T-cell (primary cell): ENCODE data around the gene ATP7A. TPM values are rescaled to one million over a fixed set of nuclear protein-coding genes. Genes with fewer than 3 reads are reported as not detected.
A peak's percentile ranks its signal among the peaks of the same experiment; 100 is the strongest.

Experiments used
- ATAC-seq, 4 experiments: fragments of 200-7000 bp in 3 of 4; fragments of 150-1000 bp in 1 of 4; cut with Tn5 transposase; replicated peaks in 1 of 4; 1 replicate in 3 of 4; 2 replicates in 1 of 4; pipeline ENCODE4 v1.10.0; 2021; ENCODE audit warnings: moderate library complexity in 3 of 4, mild to moderate bottlenecking in 2 of 4, moderate number of reproducible peaks in 1 of 4
- CTCF ChIA-PET, 2 donors: fragments of 300-600 bp; sonication (Branson Sonifier 250); formaldehyde crosslinking; loops; one replicate each; lab custom pipeline; 2022; ENCODE audit warnings: antibody characterized with exemption in 2 of 2; lab: Charles Lee
- POLR2A ChIA-PET, 2 donors: fragments of 300-600 bp; sonication (Branson Sonifier 250); formaldehyde crosslinking; loops; one replicate each; lab custom pipeline; 2022; ENCODE audit warnings: antibody characterized with exemption in 2 of 2; lab: Charles Lee
- DNase-seq, 35 experiments: peaks; one replicate each; pipeline versions ENCODE4 v3.0.0 to v3.0.0-alpha.2; 2013 to 2023
- H3K27ac ChIP-seq: one replicate; pipeline ENCODE4 v1.5.1; 2013; ENCODE audit warnings: low read length
- H3K27me3 ChIP-seq, 2 experiments: replicated peaks in 1 of 2; 1 replicate in 1 of 2; 2 replicates in 1 of 2; pipeline versions ENCODE4 v1.6.1 to v1.7.0; 2013; ENCODE audit warnings: low read length in 1 of 2, mixed read lengths in 1 of 2; ENCODE audit not compliant: control insufficient read depth in 2 of 2, insufficient read depth in 2 of 2; ENCODE audit errors: extremely low read depth in 1 of 2
- H3K36me3 ChIP-seq, 2 donors: 1 replicate in 1 of 2; 2 replicates in 1 of 2; pipeline versions ENCODE4 v1.6.1 to v1.7.0; 2013; ENCODE audit warnings: low read length in 1 of 2; ENCODE audit not compliant: control insufficient read depth in 2 of 2, insufficient read depth in 1 of 2; ENCODE audit errors: extremely low read depth in 1 of 2
- H3K4me1 ChIP-seq, 2 experiments: 1 replicate in 1 of 2; 2 replicates in 1 of 2; pipeline versions ENCODE4 v1.6.1 to v1.7.0; 2013; ENCODE audit warnings: low read length in 2 of 2, mixed read lengths in 1 of 2; ENCODE audit not compliant: insufficient read depth in 2 of 2, control insufficient read depth in 1 of 2; ENCODE audit errors: extremely low read depth in 1 of 2
- H3K4me3 ChIP-seq, 2 donors: 1 replicate in 1 of 2; 2 replicates in 1 of 2; pipeline versions ENCODE4 v1.5.1 to v1.7.0; 2013; ENCODE audit warnings: mild to moderate bottlenecking in 2 of 2, low read length in 1 of 2, moderate library complexity in 1 of 2; ENCODE audit not compliant: control insufficient read depth in 1 of 2; ENCODE audit errors: extremely low read depth in 1 of 2
- H3K9me3 ChIP-seq: 2 replicates; pipeline ENCODE4 v1.7.0; 2013
- H3K27ac Mint-ChIP-seq, 2 donors: one replicate each; pipeline ENCODE4 v1.8.0; 2020 to 2021; ENCODE audit warnings: mild to moderate bottlenecking in 2 of 2, mixed read lengths in 2 of 2
- H3K27me3 Mint-ChIP-seq, 2 donors: one replicate each; pipeline ENCODE4 v1.8.0; 2021 to 2022; ENCODE audit warnings: mixed read lengths in 2 of 2
- H3K36me3 Mint-ChIP-seq: one replicate; pipeline ENCODE4 v1.8.0; 2021; ENCODE audit warnings: mixed read lengths
- H3K4me1 Mint-ChIP-seq, 3 donors: one replicate each; pipeline ENCODE4 v1.8.0; 2020 to 2022; ENCODE audit warnings: mixed read lengths in 3 of 3, mild to moderate bottlenecking in 1 of 3
- H3K4me3 Mint-ChIP-seq, 3 donors: one replicate each; pipeline ENCODE4 v1.8.0; 2020 to 2022; ENCODE audit warnings: mild to moderate bottlenecking in 3 of 3, mixed read lengths in 3 of 3, moderate library complexity in 3 of 3
- H3K9me3 Mint-ChIP-seq, 3 donors: one replicate each; pipeline ENCODE4 v1.8.0; 2020 to 2022; ENCODE audit warnings: mixed read lengths in 3 of 3
- WGBS: methylation state at CpG from one replicate; pipeline ENCODE4 v1.1.5; 2013; ENCODE audit warnings: missing lambda C conversion rate; ENCODE audit not compliant: insufficient coverage; 5-methylcytosine and 5-hydroxymethylcytosine counted together
- total RNA-seq, 35 experiments: library from RNA in 6 of 35; stranded (reverse) in 6 of 35; fragments of 120-200 nt in 1 of 35; gene quantifications; one replicate each; pipeline versions ENCODE4 v1.2.1 to v1.2.4 and lab custom pipeline; 2013 to 2026

Gene ATP7A
- total RNA-seq, 5 donors from 2014 or later (not counting 1 experiment from before 2014, with no cell fraction given): 11.2 to 13.6 (median 12.7) TPM

GRCh38 chrX:77961063-77961462 lies 50.6 kb downstream of the ATP7A start:
- no peak overlapping the region for H3K27ac ChIP-seq
- no peak overlapping the region for H3K4me3 ChIP-seq
- ChIA-PET CTCF (no interaction called here), POLR2A (no interaction called here)
- Mint-ChIP-seq H3K27ac (peak overlapping the region; percentile 49 to 83), H3K4me3 (peak overlapping the region in 1 of 3 donors; percentile 4), H3K36me3 (peaks cover 14% of the 10 kb centered on the region), H3K27me3 (peaks cover 0 to 4% of the 10 kb centered on the region in 2 donors), H3K4me1 (peaks cover 35 to 46% (median 41%) of the 10 kb centered on the region in 3 donors), H3K9me3 (no peaks in the 10 kb centered on the region)
- no peaks in the 10 kb centered on the region for H3K36me3 ChIP-seq
- H3K27me3 ChIP-seq: no peaks in the 10 kb centered on the region
- no CpG with 5 or more reads among the region's 2 CpGs for WGBS
- H3K4me1 ChIP-seq: no peaks in the 10 kb centered on the region
- DNase-seq (no peak), ATAC-seq (no peak)
- H3K9me3 ChIP-seq: no peaks in the 10 kb centered on the region

- Histone ChIP-seq H3K4me3 (peak overlapping the region in 1 of 2 donors; percentile 5), H3K27ac (peak overlapping the region; percentile 49), H3K9me3 (no peaks in the 10 kb centered on the region), H3K4me1 (no peaks in the 10 kb centered on the region), H3K36me3 (no peaks in the 10 kb centered on the region), H3K27me3 (no peaks in the 10 kb centered on the region)
- Mint-ChIP-seq H3K4me1 (peaks cover 37 to 49% (median 45%) of the 10 kb centered on the region in 3 donors), H3K4me3 (peak overlapping the region; percentile 67 to 78 (median 73)), H3K27me3 (peaks cover 0 to 4% of the 10 kb centered on the region in 2 donors), H3K27ac (peak overlapping the region; percentile 95 to 98), H3K36me3 (peaks cover 18% of the 10 kb centered on the region), H3K9me3 (no peaks in the 10 kb centered on the region)
- peak; percentile 76 to 89 (median 85) for ATAC-seq
- ChIA-PET CTCF (no interaction called here), POLR2A (interaction anchor here in 1 of 2 donors (0.9 kb wide), 1 partner anchor 9 kb away, joined by 4 read pairs; no protein-coding TSS in a partner anchor)
- DNase-seq: peak in 23 of 35 experiments; percentile 1 to 34 (median 6)
- 50% methylated on average over 2 of the region's 13 CpGs for WGBS
These were observed 51.8 kb downstream of the ATP7A start for GRCh38 chrX:77962068-77962902.

- Histone ChIP-seq H3K4me1 (no peaks in the 10 kb centered on the region), H3K27ac (no peak overlapping the region), H3K36me3 (no peaks in the 10 kb centered on the region), H3K27me3 (no peaks in the 10 kb centered on the region), H3K4me3 (no peak overlapping the region), H3K9me3 (no peaks in the 10 kb centered on the region)
- DNase-seq (no peak), ATAC-seq (no peak)
- Mint-ChIP-seq H3K27me3 (no peaks in the 10 kb centered on the region), H3K27ac (no peak overlapping the region), H3K4me3 (no peak overlapping the region), H3K36me3 (peaks cover 15% of the 10 kb centered on the region), H3K9me3 (no peaks in the 10 kb centered on the region), H3K4me1 (peaks cover 20 to 25% (median 24%) of the 10 kb centered on the region in 3 donors)
- CTCF ChIA-PET: no interaction called here
- WGBS: no CpG with 5 or more reads among the region's 3 CpGs
- POLR2A ChIA-PET: no interaction called here
These were observed 55.9 kb downstream of the ATP7A start for GRCh38 chrX:77966361-77966760.

- POLR2A ChIA-PET: no interaction called here
- no peaks in the 10 kb centered on the region for H3K27me3 ChIP-seq
- no peak overlapping the region for H3K4me3 ChIP-seq
- DNase-seq (no peak), ATAC-seq (no peak)
- H3K27me3 Mint-ChIP-seq: no peaks in the 10 kb centered on the region
- peaks cover 16% of the 10 kb centered on the region for H3K36me3 Mint-ChIP-seq
- no CpG with 5 or more reads among the region's 1 CpG for WGBS
- H3K27ac Mint-ChIP-seq: no peak overlapping the region
- no peak overlapping the region for H3K27ac ChIP-seq
- CTCF ChIA-PET: interaction anchor here in 1 of 2 donors (0.6 kb wide), 1 partner anchor 17 kb away, joined by 6 read pairs; no protein-coding TSS in a partner anchor
- H3K4me1 ChIP-seq: no peaks in the 10 kb centered on the region
- no peaks in the 10 kb centered on the region for H3K9me3 ChIP-seq
- H3K9me3 Mint-ChIP-seq: no peaks in the 10 kb centered on the region
- H3K36me3 ChIP-seq: no peaks in the 10 kb centered on the region
- H3K4me1 Mint-ChIP-seq: peaks cover 8 to 14% (median 14%) of the 10 kb centered on the region in 3 donors
- no peak overlapping the region for H3K4me3 Mint-ChIP-seq
These were observed 57.1 kb downstream of the ATP7A start for GRCh38 chrX:77967631-77968030.

GRCh38 chrX:77969538-77969937 lies 59.0 kb downstream of the ATP7A start, which contains the start of gene PGAM4:
PGAM4 (minus strand) TSS chrX:77969638; CDS start chrX:77969638, 0 bp downstream.
- DNase-seq: no peak
- Histone ChIP-seq H3K4me1 (no peaks in the 10 kb centered on the region), H3K9me3 (no peaks in the 10 kb centered on the region), H3K27ac (no peak within 1 kb of the TSS), H3K27me3 (no peaks in the 10 kb centered on the region), H3K36me3 (no peaks in the 10 kb centered on the region), H3K4me3 (no peak within 1 kb of the TSS)
- no peak within 1 kb of the TSS for H3K27ac Mint-ChIP-seq
- H3K9me3 Mint-ChIP-seq: no peaks in the 10 kb centered on the region
- H3K4me1 Mint-ChIP-seq: peaks cover 5 to 10% (median 10%) of the 10 kb centered on the region in 3 donors
- peaks cover 22% of the 10 kb centered on the region for H3K36me3 Mint-ChIP-seq
- no peak for ATAC-seq
- ChIA-PET POLR2A (no interaction called here), CTCF (no interaction called here)
- H3K27me3 Mint-ChIP-seq: no peaks in the 10 kb centered on the region
- no peak within 1 kb of the TSS for H3K4me3 Mint-ChIP-seq
- no CpG with 5 or more reads among the region's 13 CpGs for WGBS

- Mint-ChIP-seq H3K9me3 (no peaks in the 10 kb centered on the region), H3K27me3 (no peaks in the 10 kb centered on the region), H3K27ac (no peak overlapping the region), H3K36me3 (peaks cover 19% of the 10 kb centered on the region), H3K4me1 (no peaks in the 10 kb centered on the region), H3K4me3 (no peak overlapping the region)
- CTCF ChIA-PET: interaction anchor here in 1 of 2 donors (0.6 kb wide), 1 partner anchor 466 kb away, joined by 3 read pairs; no protein-coding TSS in a partner anchor
- no peaks in the 10 kb centered on the region for H3K9me3 ChIP-seq
- POLR2A ChIA-PET: no interaction called here
- no peaks in the 10 kb centered on the region for H3K4me1 ChIP-seq
- peaks cover 0 to 2% of the 10 kb centered on the region in 2 donors for H3K36me3 ChIP-seq
- no peaks in the 10 kb centered on the region for H3K27me3 ChIP-seq
- H3K27ac ChIP-seq: no peak overlapping the region
- ATAC-seq: no peak
- H3K4me3 ChIP-seq: no peak overlapping the region
- WGBS: no CpG with 5 or more reads among the region's 2 CpGs
- DNase-seq: no peak
These were observed 65.3 kb downstream of the ATP7A start for GRCh38 chrX:77975755-77976154.
